ENCODE data around the gene FAM222A.

- TF ChIP-seq, protein P1, sequence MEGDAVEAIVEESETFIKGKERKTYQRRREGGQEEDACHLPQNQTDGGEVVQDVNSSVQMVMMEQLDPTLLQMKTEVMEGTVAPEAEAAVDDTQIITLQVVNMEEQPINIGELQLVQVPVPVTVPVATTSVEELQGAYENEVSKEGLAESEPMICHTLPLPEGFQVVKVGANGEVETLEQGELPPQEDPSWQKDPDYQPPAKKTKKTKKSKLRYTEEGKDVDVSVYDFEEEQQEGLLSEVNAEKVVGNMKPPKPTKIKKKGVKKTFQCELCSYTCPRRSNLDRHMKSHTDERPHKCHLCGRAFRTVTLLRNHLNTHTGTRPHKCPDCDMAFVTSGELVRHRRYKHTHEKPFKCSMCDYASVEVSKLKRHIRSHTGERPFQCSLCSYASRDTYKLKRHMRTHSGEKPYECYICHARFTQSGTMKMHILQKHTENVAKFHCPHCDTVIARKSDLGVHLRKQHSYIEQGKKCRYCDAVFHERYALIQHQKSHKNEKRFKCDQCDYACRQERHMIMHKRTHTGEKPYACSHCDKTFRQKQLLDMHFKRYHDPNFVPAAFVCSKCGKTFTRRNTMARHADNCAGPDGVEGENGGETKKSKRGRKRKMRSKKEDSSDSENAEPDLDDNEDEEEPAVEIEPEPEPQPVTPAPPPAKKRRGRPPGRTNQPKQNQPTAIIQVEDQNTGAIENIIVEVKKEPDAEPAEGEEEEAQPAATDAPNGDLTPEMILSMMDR (conservative IDR thresholded peaks at IDR 0.05 in 1 of 2, IDR thresholded peaks at IDR 0.05 in 1 of 2; ENCODE audit: extremely low read depth in 1 of 2, insufficient read depth in 1 of 2, low read depth in 1 of 2, low read length in 2 of 2) = no peak
- TF ChIP-seq EZH2 (IDR thresholded peaks at IDR 0.05; ENCODE audit: borderline replicate concordance, low read length) = no peak
Measured at GRCh38 chr12:109664402-109664801, 49.2 kb upstream of the FAM222A start.

Measured in mammary epithelial cell (primary cell).